ENCODE data around the gene SSC4D. TPM values are rescaled to one million over a fixed set of nuclear protein-coding genes. Genes with fewer than 3 reads are reported as not detected.

SSC4D gene
- total RNA-seq, 4 donors from 2014 or later: 2.1 to 14.6 (median 3.4) TPM

DNA sequence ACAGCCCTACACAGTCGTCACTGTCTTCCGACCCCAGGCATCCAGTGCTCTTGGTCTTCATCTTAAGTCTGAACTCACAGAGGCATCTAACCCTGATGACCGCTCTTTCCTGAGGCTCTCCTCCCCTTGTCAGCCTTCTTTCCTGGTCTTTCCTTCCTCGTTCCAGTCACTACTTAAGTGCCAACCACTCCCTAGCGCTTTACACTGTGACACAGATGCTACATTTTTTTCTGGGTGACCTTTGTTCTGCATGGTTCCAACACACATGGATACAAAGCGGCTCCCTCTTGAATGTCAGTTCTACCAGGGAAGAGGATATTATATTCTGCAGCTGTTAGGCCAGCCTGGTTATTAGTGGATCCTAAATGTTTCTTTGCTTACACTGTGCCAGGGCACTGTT lies 63.4 kb downstream of the SSC4D start:
- no peak for ATAC-seq (ENCODE audit: low FRiP score)
- no peak for DNase-seq (ENCODE audit: low spot score)
- TF ChIP-seq, protein P1, sequence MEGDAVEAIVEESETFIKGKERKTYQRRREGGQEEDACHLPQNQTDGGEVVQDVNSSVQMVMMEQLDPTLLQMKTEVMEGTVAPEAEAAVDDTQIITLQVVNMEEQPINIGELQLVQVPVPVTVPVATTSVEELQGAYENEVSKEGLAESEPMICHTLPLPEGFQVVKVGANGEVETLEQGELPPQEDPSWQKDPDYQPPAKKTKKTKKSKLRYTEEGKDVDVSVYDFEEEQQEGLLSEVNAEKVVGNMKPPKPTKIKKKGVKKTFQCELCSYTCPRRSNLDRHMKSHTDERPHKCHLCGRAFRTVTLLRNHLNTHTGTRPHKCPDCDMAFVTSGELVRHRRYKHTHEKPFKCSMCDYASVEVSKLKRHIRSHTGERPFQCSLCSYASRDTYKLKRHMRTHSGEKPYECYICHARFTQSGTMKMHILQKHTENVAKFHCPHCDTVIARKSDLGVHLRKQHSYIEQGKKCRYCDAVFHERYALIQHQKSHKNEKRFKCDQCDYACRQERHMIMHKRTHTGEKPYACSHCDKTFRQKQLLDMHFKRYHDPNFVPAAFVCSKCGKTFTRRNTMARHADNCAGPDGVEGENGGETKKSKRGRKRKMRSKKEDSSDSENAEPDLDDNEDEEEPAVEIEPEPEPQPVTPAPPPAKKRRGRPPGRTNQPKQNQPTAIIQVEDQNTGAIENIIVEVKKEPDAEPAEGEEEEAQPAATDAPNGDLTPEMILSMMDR (IDR thresholded peaks at IDR 0.05): no peak

DNA sequence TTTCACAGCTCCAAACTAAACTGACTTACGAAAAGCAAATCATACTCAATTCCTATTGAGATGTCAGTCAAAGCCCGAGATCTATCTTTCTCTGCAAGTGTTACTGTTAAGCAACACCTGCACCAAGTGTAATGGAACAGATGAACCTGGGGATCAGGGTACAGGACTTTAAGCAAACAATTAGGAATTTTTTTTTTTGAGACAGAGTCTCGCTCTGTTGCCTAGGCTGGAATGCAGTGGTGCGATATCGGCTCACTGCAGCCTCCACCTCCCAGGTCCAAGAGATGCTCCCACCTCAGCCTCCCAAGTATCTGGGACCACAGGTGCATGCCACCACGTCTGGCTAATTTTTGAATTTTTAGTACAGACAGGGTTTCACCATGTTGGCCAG lies 65.6 kb downstream of the SSC4D start:
- ATAC-seq (ENCODE audit: low FRiP score) (no peak), DNase-seq (ENCODE audit: low spot score) (no peak)
- TF ChIP-seq, protein P1 (IDR thresholded peaks at IDR 0.05): no peak

DNA sequence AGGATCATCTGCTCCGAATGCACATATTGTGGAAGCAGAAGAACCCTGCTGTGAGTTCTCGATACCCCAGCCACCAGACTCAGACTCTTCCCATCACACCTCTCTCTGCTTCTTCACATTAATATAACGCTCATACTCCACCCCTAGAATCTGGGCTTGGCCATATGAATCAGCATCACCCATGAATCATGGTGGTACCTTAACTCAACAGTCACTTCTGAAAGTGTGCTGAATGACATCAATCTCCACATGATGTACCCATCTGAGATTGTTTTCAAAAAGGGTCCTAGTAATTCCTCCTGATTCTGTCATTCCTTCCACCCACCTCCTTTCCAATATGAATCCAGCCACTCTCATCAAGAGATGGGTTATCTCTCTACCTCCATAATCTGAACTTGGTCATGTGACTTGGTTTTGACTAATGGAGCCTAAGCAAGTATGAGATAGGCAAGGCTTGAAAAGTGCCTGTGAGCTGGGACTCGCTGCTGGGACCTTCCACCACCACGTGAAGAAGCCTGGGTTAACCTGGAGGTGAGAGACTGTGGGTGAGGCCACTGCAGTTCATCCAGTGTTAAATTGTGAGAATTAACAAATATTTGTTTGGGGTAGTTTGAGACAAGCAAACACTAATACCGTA lies 66.1 kb downstream of the SSC4D start:
- no peak for ATAC-seq (ENCODE audit: low FRiP score)
- TF ChIP-seq, protein P1 (IDR thresholded peaks at IDR 0.05): no peak
- DNase-seq (ENCODE audit: low spot score): no peak

DNA sequence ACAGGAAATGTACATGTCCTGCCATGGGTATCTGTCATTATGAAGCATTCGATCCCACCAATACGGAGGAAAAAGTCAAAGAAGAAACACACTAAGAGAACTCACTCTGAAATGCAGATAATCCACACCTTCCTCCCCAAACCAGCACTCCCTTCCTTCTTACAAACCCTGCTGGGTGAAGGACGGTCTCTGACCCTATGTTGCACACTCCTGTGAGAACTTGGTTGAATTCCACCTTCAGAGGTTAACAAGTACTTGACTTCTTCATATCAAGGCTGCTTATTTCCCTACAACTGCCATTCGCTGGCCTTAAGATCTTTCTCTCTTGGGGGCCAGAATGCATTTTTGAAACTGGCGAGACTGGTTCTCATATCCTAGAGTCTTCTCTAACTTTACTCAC lies 67.3 kb downstream of the SSC4D start:
- TF ChIP-seq, protein P1 (IDR thresholded peaks at IDR 0.05): no peak
- no peak for ATAC-seq (ENCODE audit: low FRiP score)
- no peak for DNase-seq (ENCODE audit: low spot score)

DNA sequence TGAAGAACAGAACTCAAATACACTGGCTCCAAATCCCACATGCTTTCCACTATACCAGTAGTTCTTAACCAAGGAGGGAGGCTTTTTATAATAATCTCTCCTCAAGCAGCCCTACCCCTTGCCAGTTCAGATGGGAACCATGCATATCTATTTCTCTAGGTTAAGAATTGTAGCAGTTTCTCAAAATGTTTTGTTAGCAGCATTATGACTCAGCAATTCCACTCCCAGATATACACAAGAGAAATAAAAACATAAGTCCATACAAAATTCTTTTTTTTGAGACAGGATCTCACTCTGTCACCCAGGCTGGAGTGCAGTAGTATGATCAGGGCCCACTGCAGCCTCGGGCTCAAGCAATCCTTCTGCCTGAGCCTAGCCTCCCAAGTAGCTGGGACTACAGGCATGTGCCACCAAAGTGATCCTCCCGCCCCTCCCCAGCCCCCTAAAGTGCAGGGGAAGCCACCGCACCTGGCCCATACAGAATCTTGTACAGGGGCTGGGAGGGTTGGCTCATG lies 68.8 kb downstream of the SSC4D start:
- DNase-seq (ENCODE audit: low spot score) (no peak), ATAC-seq (ENCODE audit: low FRiP score) (peak; percentile 39)

More for the DNA sequence above, 68.8 kb downstream of the SSC4D start:
- TF ChIP-seq, protein P1 (IDR thresholded peaks at IDR 0.05): no peak

Other genes with a start within 250 kb of the SSC4D start
- gene SRRM3, start 207.8 kb downstream of the SSC4D start, total RNA-seq: 1 to 10 TPM; 1.7 to 3.7 (median 2.4) TPM
- 100 to 1,000 TPM; 178 to 353 (median 267) TPM for gene HSPB1, start 107.0 kb downstream of the SSC4D start, total RNA-seq
- 100 to 1,000 TPM in 3 of 4 donors, 10 to 100 TPM in 1; 98.0 to 263 (median 147) TPM for gene YWHAG, start 50.7 kb downstream of the SSC4D start, total RNA-seq
- gene ZP3, start 15.3 kb upstream of the SSC4D start, total RNA-seq: 1 to 10 TPM in 1 of 4 donors, under 1 TPM in 2, not detected in 1; 0.48 to 2.6 (median 0.65) TPM
- gene DTX2, start 52.0 kb upstream of the SSC4D start, total RNA-seq: 10 to 100 TPM; 15.1 to 32.2 (median 22.1) TPM
- 100 to 1,000 TPM in 1 of 4 donors, 10 to 100 TPM in 2, 1 to 10 TPM in 1; 4.6 to 636 (median 52.6) TPM for gene UPK3B, start 100.9 kb upstream of the SSC4D start, total RNA-seq
- not detected for gene SPDYE16, start 133.6 kb upstream of the SSC4D start, total RNA-seq
- 10 to 100 TPM in 1 of 4 donors, 1 to 10 TPM in 3; 5.2 to 14.3 (median 7.7) TPM for gene POMZP3, start 217.6 kb upstream of the SSC4D start, total RNA-seq